Skin of body (tissue), 3 donors: ENCODE results near the gene DPP9. TPM values are rescaled to one million over a fixed set of nuclear protein-coding genes. Genes with fewer than 3 reads are reported as not detected.

Experiments used
- DNase-seq: peaks from one replicate; lab custom pipeline; 2025; lab: John Stamatoyannopoulos, UW
- small RNA-seq: library from RNA; depleted of rRNA; stranded (forward); fragments of <200 nt; gene quantifications from one replicate; pipeline ENCODE3, GENCODE V24; 2014; ENCODE audit warnings: low replicate concordance
- total RNA-seq: library from RNA; depleted of rRNA; stranded (reverse); fragments of >200 nt; gene quantifications from one replicate; pipeline ENCODE4 v1.2.3, GENCODE V29; 2014

Gene DPP9
- total RNA-seq, 1 donor from 2014 or later = 15.6 TPM

DNA sequence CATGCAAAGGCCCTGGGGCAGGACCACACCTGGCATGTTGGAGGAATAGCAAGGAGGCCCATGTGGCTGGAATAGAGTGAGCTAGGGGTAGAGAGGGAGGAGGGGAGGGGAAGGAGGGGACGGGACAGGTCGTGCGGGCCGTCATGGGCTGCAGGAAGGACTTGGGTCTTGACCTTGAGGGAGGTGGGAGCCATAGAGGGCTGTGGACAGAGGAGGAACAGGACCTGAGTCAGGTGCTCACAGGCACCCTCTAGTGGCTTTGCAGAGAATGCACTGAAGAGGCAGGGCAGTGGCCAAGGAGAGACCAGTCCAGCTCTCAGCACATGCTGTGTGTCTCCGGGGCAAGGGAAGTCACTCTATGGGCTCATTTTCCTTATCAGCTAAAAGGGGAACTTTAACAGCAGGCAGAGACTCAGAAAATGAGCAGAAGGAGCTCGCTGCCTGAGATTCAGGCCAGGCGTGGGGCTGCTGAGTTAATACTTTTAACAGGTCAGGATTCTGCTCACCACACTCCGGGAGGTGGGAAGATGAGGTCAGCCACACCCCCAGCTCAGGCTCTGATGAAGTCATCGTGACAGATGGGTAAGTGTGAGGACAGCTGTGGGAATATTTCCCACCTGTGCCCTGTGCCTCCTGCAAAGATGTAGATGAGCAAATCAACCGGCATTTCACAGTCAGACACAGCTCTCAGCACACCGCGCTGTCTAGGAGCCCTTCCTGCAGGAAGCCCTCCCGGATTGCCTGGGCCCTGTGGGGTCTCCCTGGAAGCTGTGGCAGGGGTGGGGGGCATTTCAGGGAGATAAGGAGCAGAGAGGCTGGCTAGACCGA, 90.3 kb downstream of the DPP9 start:
- DNase-seq = no peak

Small RNAs within 50 kb of the gene (small RNA-seq; reads per million reads assigned to genes)
- gene MIR7-3 = not detected

Other genes with a start within 250 kb of the DPP9 start
- 25.7 TPM for gene PLIN4, start 205.4 kb downstream of the DPP9 start, total RNA-seq
- 7.5 TPM for gene PLIN5, start 188.6 kb downstream of the DPP9 start, total RNA-seq
- 0.79 TPM for gene LRG1, start 183.8 kb downstream of the DPP9 start, total RNA-seq
- gene SEMA6B, start 164.2 kb downstream of the DPP9 start, total RNA-seq = 5.0 TPM
- gene TNFAIP8L1, start 84.3 kb downstream of the DPP9 start, total RNA-seq = 5.0 TPM
- 46.6 TPM for gene MYDGF, start 53.5 kb downstream of the DPP9 start, total RNA-seq
- gene FEM1A, start 67.9 kb upstream of the DPP9 start, total RNA-seq = 13.2 TPM
- gene TICAM1, start 107.9 kb upstream of the DPP9 start, total RNA-seq = 3.6 TPM
- gene PLIN3, start 143.8 kb upstream of the DPP9 start, total RNA-seq = 47.3 TPM
- 0.10 TPM for gene ARRDC5, start 179.1 kb upstream of the DPP9 start, total RNA-seq
- gene UHRF1, start 185.7 kb upstream of the DPP9 start, total RNA-seq = 14.5 TPM
- gene KDM4B, start 245.3 kb upstream of the DPP9 start, total RNA-seq = 23.4 TPM